ENCODE results near the gene IL22RA2. TPM values are rescaled to one million over a fixed set of nuclear protein-coding genes. Genes with fewer than 3 reads are reported as not detected.

Gene IL22RA2
- total RNA-seq, 6 experiments from 2014 or later, result not detected

DNA sequence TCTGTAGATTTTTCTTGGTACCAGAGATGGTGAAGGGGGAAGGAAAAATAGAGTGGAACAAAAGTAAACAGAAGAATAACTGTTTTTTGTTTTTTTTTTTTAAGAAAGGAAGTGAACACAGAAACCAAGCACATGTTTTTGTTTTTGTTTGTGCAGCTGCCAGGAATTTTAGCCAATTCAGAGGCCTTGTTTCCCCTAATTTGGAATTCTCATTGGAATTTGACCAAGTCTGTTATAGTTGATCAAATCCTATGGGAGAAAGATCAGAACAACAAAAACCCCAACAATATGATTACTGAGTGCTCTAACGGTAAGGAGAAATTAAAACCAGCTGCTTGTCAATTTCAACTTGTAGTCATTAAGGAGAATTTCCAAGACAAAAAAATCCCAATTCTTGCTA is 18.2 kb upstream of the IL22RA2 start:
- Histone ChIP-seq H3K4me1 (no peaks in the 10 kb centered on the region), H3K36me3 (no peaks in the 10 kb centered on the region), H3K27ac (no peak overlapping the region), H3K4me3 (no peak overlapping the region), H3K9me3 (no peaks in the 10 kb centered on the region), H3K27me3 (no peaks in the 10 kb centered on the region)
- TF ChIP-seq, protein P1, sequence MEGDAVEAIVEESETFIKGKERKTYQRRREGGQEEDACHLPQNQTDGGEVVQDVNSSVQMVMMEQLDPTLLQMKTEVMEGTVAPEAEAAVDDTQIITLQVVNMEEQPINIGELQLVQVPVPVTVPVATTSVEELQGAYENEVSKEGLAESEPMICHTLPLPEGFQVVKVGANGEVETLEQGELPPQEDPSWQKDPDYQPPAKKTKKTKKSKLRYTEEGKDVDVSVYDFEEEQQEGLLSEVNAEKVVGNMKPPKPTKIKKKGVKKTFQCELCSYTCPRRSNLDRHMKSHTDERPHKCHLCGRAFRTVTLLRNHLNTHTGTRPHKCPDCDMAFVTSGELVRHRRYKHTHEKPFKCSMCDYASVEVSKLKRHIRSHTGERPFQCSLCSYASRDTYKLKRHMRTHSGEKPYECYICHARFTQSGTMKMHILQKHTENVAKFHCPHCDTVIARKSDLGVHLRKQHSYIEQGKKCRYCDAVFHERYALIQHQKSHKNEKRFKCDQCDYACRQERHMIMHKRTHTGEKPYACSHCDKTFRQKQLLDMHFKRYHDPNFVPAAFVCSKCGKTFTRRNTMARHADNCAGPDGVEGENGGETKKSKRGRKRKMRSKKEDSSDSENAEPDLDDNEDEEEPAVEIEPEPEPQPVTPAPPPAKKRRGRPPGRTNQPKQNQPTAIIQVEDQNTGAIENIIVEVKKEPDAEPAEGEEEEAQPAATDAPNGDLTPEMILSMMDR (IDR thresholded peaks at IDR 0.05), result no peak
- DNase-seq (no peak), ATAC-seq (no peak)
- 47% methylated on average over 1 of the region's 1 CpG for WGBS (ENCODE audit: insufficient coverage, low coverage, low lambda C conversion rate, missing lambda C conversion rate)
- intact Hi-C loops (cut with DNase I), result no loop called here

DNA sequence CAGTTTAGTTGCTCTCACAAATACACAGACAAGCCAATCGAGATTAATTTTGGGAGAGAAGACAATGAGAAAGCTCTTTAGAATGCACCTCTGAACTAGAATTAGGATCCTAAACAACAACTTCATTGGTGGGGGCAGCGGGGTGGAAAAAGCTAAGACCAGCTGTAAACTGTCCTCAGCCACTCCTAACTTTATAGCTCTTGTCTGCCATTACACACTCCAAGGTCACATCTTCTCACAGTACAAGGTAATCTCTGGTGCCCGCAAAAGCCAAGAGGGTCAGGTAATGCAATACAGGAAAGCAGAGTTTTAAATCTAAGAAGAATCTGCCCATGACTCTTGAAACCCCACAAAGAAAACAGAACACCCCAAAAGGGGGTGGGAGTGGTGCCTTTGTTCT is 17.8 kb upstream of the IL22RA2 start:
- 53% methylated on average over 2 of the region's 3 CpGs for WGBS (ENCODE audit: insufficient coverage, low coverage, low lambda C conversion rate, missing lambda C conversion rate)
- no peak for DNase-seq
- H3K27me3 ChIP-seq, result no peaks in the 10 kb centered on the region
- no peak for TF ChIP-seq POLR2A (IDR thresholded peaks at IDR 0.05)
- TF ChIP-seq, protein P1 (IDR thresholded peaks at IDR 0.05), result no peak
- H3K4me3 ChIP-seq, result no peak overlapping the region
- H3K4me1 ChIP-seq, result no peaks in the 10 kb centered on the region
- no peaks in the 10 kb centered on the region for H3K9me3 ChIP-seq
- H3K27ac ChIP-seq, result no peak overlapping the region
- intact Hi-C loops (cut with DNase I), result no loop called here
- no peaks in the 10 kb centered on the region for H3K36me3 ChIP-seq
- ATAC-seq, result no peak

DNA sequence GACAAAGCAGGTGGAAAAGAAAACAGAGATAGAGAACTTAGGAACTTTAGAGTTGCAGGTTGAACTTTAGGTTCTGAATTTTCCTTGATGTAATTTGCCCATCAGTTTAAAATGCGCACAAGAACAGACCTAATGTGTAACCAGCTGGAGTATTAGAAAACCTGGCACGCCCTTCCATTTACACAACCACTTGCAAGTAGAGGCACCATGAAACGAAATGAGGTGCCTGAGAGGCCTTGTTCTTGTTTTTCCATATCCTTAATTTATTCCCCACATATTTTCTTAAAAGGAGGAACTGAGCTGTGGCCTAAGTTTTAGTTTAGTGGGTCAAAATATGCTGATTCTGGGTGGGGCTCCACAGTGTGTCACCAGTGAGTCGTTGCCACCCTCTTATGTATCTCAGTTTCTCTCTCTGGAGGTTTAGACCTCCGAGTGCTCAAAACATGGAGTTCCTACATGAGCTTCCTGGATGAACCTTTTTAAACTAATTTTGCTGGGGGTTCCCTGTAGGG is 17.2 kb upstream of the IL22RA2 start:
- H3K27ac ChIP-seq, result no peak overlapping the region
- DNase-seq, result no peak
- 72% methylated on average over 4 of the region's 5 CpGs for WGBS (ENCODE audit: insufficient coverage, low coverage, low lambda C conversion rate, missing lambda C conversion rate)
- no peak for ATAC-seq
- intact Hi-C loops (cut with DNase I), result no loop called here
- H3K27me3 ChIP-seq, result no peaks in the 10 kb centered on the region
- H3K4me3 ChIP-seq, result no peak overlapping the region
- TF ChIP-seq, protein P1 (IDR thresholded peaks at IDR 0.05), result no peak
- TF ChIP-seq POLR2A (IDR thresholded peaks at IDR 0.05), result no peak
- H3K36me3 ChIP-seq, result no peaks in the 10 kb centered on the region
- no peaks in the 10 kb centered on the region for H3K9me3 ChIP-seq
- no peaks in the 10 kb centered on the region for H3K4me1 ChIP-seq

DNA sequence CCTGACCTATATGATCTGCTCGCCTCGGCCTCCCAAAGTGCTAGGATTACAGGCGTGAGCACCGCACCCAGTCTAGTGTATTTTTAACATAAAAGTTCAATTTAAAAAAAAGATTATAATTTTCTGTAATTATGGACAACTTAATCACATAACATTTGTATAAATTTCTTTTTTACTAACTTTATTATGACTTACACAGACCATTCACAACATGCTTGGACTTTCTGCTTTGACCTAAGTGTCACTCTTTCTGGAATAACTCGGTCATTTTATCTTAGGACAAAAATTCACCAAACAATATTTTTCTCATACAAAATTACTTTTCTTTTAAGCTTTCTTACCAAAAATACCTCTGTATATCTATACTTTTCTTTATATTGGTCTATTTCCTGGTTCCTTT is 15.4 kb upstream of the IL22RA2 start:
- intact Hi-C loops (cut with DNase I), result no loop called here

More for the DNA sequence above, 15.4 kb upstream of the IL22RA2 start:
- H3K4me1 ChIP-seq, result no peaks in the 10 kb centered on the region
- H3K27me3 ChIP-seq, result no peaks in the 10 kb centered on the region
- H3K4me3 ChIP-seq, result no peak overlapping the region
- no peak overlapping the region for H3K27ac ChIP-seq
- TF ChIP-seq, protein P1 (IDR thresholded peaks at IDR 0.05), result no peak
- TF ChIP-seq POLR2A (IDR thresholded peaks at IDR 0.05), result no peak
- no peak for ATAC-seq
- no peaks in the 10 kb centered on the region for H3K9me3 ChIP-seq
- no peaks in the 10 kb centered on the region for H3K36me3 ChIP-seq
- no peak for DNase-seq
- 80% methylated on average over 5 of the region's 5 CpGs for WGBS (ENCODE audit: insufficient coverage, low coverage, low lambda C conversion rate, missing lambda C conversion rate)
